Lung (tissue), 12 donors: ENCODE results near the gene ERFE. TPM values are rescaled to one million over a fixed set of nuclear protein-coding genes. Genes with fewer than 3 reads are reported as not detected.

Experiments used
- ATAC-seq: fragments of 200-7000 bp; cut with Tn5 transposase; one replicate; pipeline ENCODE4 v1.9.1; 2020; ENCODE audit warnings: moderate number of reproducible peaks; ENCODE audit not compliant: insufficient read depth, low FRiP score
- DNase-seq, 3 donors: peaks; one replicate each; pipeline ENCODE4 v3.0.0-alpha.2; 2013 to 2017
- H3K27ac ChIP-seq, 2 donors: one replicate each; pipeline ENCODE4 v1.5.1; 2013; ENCODE audit warnings: mild to moderate bottlenecking in 2 of 2, moderate library complexity in 2 of 2, control low read depth in 1 of 2, inconsistent platforms in 1 of 2, low read depth in 1 of 2, low read length in 1 of 2
- H3K27me3 ChIP-seq, 3 donors: one replicate each; pipeline ENCODE4 v1.5.1; 2013; ENCODE audit warnings: low read length in 2 of 3; ENCODE audit not compliant: control insufficient read depth in 3 of 3, insufficient read depth in 3 of 3
- H3K36me3 ChIP-seq, 4 donors: one replicate each; pipeline ENCODE4 v1.5.1; 2013; ENCODE audit warnings: low read length in 4 of 4, mild to moderate bottlenecking in 1 of 4, moderate library complexity in 1 of 4; ENCODE audit not compliant: control insufficient read depth in 4 of 4, insufficient read depth in 4 of 4
- H3K4me1 ChIP-seq, 5 donors: one replicate each; pipeline ENCODE4 v1.5.1; 2013; ENCODE audit warnings: low read length in 5 of 5, mild to moderate bottlenecking in 2 of 5, moderate library complexity in 1 of 5; ENCODE audit not compliant: control insufficient read depth in 5 of 5, insufficient read depth in 5 of 5
- H3K4me3 ChIP-seq: one replicate; pipeline ENCODE4 v1.5.1; 2013; ENCODE audit warnings: mild to moderate bottlenecking, control low read depth, moderate library complexity
- H3K9ac ChIP-seq, 2 donors: one replicate each; pipeline ENCODE4 v1.5.1; 2013; ENCODE audit warnings: low read length in 2 of 2, control low read depth in 1 of 2; ENCODE audit not compliant: insufficient read depth in 1 of 2
- H3K9me3 ChIP-seq, 4 donors: one replicate each; pipeline ENCODE4 v1.5.1; 2013; ENCODE audit warnings: low read length in 3 of 4, mild to moderate bottlenecking in 1 of 4, moderate library complexity in 1 of 4; ENCODE audit not compliant: control insufficient read depth in 4 of 4, insufficient read depth in 3 of 4
- WGBS, 2 donors: extraction: QIAGEN DNeasy Blood & Tissue Kit; methylation state at CpG; one replicate each; pipeline ENCODE4 v1.1.7; 2013; 5-methylcytosine and 5-hydroxymethylcytosine counted together
- polyA plus RNA-seq, 2 donors: library from polyadenylated mRNA; stranded (reverse); fragments of 200-250 nt; gene quantifications; one replicate each; pipeline ENCODE4 v1.2.1, GENCODE V29; 2013
- total RNA-seq, 2 donors: library from RNA; depleted of rRNA in 1 of 2; stranded (reverse); fragments of >200 nt in 1 of 2; gene quantifications; one replicate each; pipeline ENCODE4 v1.2.1, GENCODE V29; 2014 to 2021
- TF ChIP-seq, protein P1 (sequence below): IDR thresholded peaks from 2 replicates; pipeline ENCODE4 v1.5.1; 2012; ENCODE audit warnings: mild to moderate bottlenecking; ENCODE audit errors: control extremely low read depth, extremely low read depth
- donor health status: control.
- donor health status: control.
- donor health status: Bipolar disorder and iron deficiency.
- donor health status: healthy.
- donor health status: DM: yes; HTN: yes; CAD: no.

ERFE gene
- total and polyA plus RNA-seq, 4 donors, result 0.52 to 0.54 (median 0.54) TPM; not detected in 1

GRCh38 chr2:238135601-238136150 lies 23.1 kb upstream of the ERFE start:
- no peak overlapping the region for H3K9ac ChIP-seq
- WGBS, 2 donors, result 83 to 87% methylated on average over 15 of the region's 15 CpGs
- no peak overlapping the region for H3K27ac ChIP-seq
- peaks cover 0 to 2% (median 0%) of the 10 kb centered on the region in 3 donors for H3K27me3 ChIP-seq
- TF ChIP-seq, protein P1, sequence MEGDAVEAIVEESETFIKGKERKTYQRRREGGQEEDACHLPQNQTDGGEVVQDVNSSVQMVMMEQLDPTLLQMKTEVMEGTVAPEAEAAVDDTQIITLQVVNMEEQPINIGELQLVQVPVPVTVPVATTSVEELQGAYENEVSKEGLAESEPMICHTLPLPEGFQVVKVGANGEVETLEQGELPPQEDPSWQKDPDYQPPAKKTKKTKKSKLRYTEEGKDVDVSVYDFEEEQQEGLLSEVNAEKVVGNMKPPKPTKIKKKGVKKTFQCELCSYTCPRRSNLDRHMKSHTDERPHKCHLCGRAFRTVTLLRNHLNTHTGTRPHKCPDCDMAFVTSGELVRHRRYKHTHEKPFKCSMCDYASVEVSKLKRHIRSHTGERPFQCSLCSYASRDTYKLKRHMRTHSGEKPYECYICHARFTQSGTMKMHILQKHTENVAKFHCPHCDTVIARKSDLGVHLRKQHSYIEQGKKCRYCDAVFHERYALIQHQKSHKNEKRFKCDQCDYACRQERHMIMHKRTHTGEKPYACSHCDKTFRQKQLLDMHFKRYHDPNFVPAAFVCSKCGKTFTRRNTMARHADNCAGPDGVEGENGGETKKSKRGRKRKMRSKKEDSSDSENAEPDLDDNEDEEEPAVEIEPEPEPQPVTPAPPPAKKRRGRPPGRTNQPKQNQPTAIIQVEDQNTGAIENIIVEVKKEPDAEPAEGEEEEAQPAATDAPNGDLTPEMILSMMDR, result no peak
- DNase-seq (no peak), ATAC-seq (no peak)
- peaks cover 0 to 9% (median 5%) of the 10 kb centered on the region in 5 donors for H3K4me1 ChIP-seq
- no peak overlapping the region for H3K4me3 ChIP-seq
- no peaks in the 10 kb centered on the region for H3K9me3 ChIP-seq
- H3K36me3 ChIP-seq, result no peaks in the 10 kb centered on the region

DNA sequence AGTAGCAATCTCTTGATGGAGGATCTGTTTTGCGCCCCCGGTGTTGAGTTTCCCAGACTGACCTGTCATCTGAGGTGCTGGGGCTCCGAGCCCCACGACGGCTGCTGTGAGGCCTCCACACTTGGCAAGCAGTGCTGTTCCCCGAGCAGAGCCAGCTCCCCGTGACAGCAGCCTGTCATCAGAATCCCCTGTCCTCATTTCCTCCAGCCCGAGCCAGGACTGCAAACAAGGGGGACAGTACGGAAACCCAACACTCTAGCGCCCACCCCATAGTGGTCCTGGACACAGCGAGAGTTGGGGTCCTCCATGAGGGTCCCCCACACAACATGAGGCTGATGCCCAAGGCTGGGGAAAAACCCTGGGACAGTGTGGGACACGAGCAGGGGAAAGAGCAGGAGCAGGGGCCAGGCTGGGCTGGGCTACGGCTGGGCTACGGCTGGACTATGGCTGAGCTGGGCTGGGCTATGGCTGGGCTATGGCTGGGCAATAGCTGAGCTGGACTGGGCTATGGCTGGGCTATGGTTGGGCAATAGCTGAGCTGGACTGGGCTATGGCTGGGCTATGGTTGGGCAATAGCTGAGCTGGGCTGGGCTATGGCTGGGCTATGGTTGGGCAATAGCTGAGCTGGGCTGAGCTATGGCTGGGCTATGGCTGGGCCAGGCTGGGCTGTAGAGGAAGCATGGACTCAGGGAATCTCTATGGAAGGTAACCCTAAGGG lies 21.8 kb upstream of the ERFE start:
- ATAC-seq, result no peak
- Histone ChIP-seq H3K36me3 (no peaks in the 10 kb centered on the region), H3K9me3 (no peaks in the 10 kb centered on the region), H3K27me3 (peaks cover 0 to 2% (median 0%) of the 10 kb centered on the region in 3 donors), H3K4me3 (no peak overlapping the region), H3K27ac (peak overlapping the region in 1 of 2 donors; percentile 17), H3K9ac (no peak overlapping the region), H3K4me1 (peaks cover 0 to 14% (median 6%) of the 10 kb centered on the region in 5 donors)
- DNase-seq, result peak; percentile 48 to 66 (median 57)
- TF ChIP-seq, protein P1, result no peak
- 57 to 61% methylated on average over 14 of the region's 14 CpGs for WGBS, 2 donors

DNA sequence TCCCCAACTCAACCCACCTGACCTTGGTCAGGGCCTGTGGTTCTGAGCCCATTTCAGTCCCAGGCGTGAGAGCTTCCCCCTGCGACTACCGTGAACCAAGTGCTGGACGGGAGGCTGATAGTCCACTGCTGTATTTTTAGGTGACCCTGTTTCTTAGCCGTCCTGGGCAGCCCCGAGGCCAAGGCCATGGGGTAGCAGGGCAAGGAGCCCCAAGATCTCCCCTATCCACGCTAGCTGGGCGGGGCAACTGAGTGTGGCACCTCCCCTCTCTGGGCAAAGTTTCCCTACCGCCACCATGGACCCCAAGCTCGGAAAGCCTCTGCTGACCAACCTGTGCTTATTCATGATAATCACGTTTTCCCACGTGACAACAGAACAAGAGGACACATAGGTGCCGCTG lies 20.9 kb upstream of the ERFE start:
- TF ChIP-seq, protein P1, result no peak
- Histone ChIP-seq H3K27me3 (peaks cover 0 to 2% (median 0%) of the 10 kb centered on the region in 3 donors), H3K9ac (no peak overlapping the region), H3K4me1 (peaks cover 0 to 20% (median 7%) of the 10 kb centered on the region in 5 donors), H3K36me3 (no peaks in the 10 kb centered on the region), H3K9me3 (no peaks in the 10 kb centered on the region), H3K4me3 (no peak overlapping the region), H3K27ac (peak overlapping the region in 1 of 2 donors; percentile 50)
- ATAC-seq (no peak), DNase-seq (no peak)
- 91 to 97% methylated on average over 13 of the region's 13 CpGs for WGBS, 2 donors
